Aorta (tissue), 5 donors: Measurements from ENCODE around the gene ZDHHC6. TPM values are rescaled to one million over a fixed set of nuclear protein-coding genes. Genes with fewer than 3 reads are reported as not detected.
A peak's percentile ranks its signal among the peaks of the same experiment; 100 is the strongest.

Experiments
- ATAC-seq: fragments of 200-7000 bp; cut with Tn5 transposase; one replicate; pipeline ENCODE4 v1.9.1; 2022; ENCODE audit warnings: moderate library complexity; ENCODE audit not compliant: low FRiP score
- DNase-seq, 2 donors: peaks; one replicate each; pipeline ENCODE4 v3.0.0-alpha.2; 2020
- H3K27ac ChIP-seq, 2 donors: one replicate each; pipeline ENCODE4 v1.5.1; 2013; ENCODE audit warnings: low read length in 2 of 2, mild to moderate bottlenecking in 2 of 2, moderate library complexity in 2 of 2, control low read depth in 1 of 2, inconsistent platforms in 1 of 2, low read depth in 1 of 2
- H3K27me3 ChIP-seq, 2 donors: one replicate each; pipeline ENCODE4 v1.6.1; 2013; ENCODE audit warnings: control low read depth in 1 of 2, low read length in 1 of 2, mild to moderate bottlenecking in 1 of 2, moderate library complexity in 1 of 2; ENCODE audit not compliant: insufficient read depth in 2 of 2, control insufficient read depth in 1 of 2
- H3K36me3 ChIP-seq, 2 donors: one replicate each; pipeline ENCODE4 v1.6.1; 2013; ENCODE audit warnings: control low read depth in 1 of 2, low read length in 1 of 2, mild to moderate bottlenecking in 1 of 2; ENCODE audit not compliant: insufficient read depth in 2 of 2, control insufficient read depth in 1 of 2
- H3K4me1 ChIP-seq, 2 donors: one replicate each; pipeline ENCODE4 v1.6.1; 2013; ENCODE audit warnings: low read length in 2 of 2, control low read depth in 1 of 2, mild to moderate bottlenecking in 1 of 2, moderate library complexity in 1 of 2; ENCODE audit not compliant: insufficient read depth in 2 of 2, control insufficient read depth in 1 of 2
- H3K4me3 ChIP-seq, 2 donors: one replicate each; pipeline ENCODE4 v1.5.1; 2013; ENCODE audit warnings: low read length in 2 of 2, control low read depth in 1 of 2, mild to moderate bottlenecking in 1 of 2
- H3K9me3 ChIP-seq: one replicate; pipeline ENCODE4 v1.6.1; 2013; ENCODE audit warnings: mild to moderate bottlenecking, low read length; ENCODE audit not compliant: control insufficient read depth
- WGBS, 2 donors: extraction: QIAGEN DNeasy Blood & Tissue Kit; methylation state at CpG; one replicate each; pipeline ENCODE4 v1.1.7; 2013; 5-methylcytosine and 5-hydroxymethylcytosine counted together
- intact Hi-C, 2 donors: fragments of 100-400 bp; cut with DNase I; formaldehyde crosslinking; loops; one replicate each; pipeline versions ENCODE4 v1.14.2 to v1.15.0; 2022
- long read RNA-seq, 2 donors: library from polyadenylated mRNA; unstranded; transcript quantifications; one replicate each; pipeline ENCODE4 v2.0.0, GENCODE V29; 2020 to 2021
- polyA plus RNA-seq, 2 donors: library from polyadenylated mRNA; stranded (reverse); fragments of 200-250 nt; gene quantifications; one replicate each; pipeline ENCODE4 v1.2.3, GENCODE V29; 2013
- total RNA-seq, 2 donors: library from RNA; stranded (reverse); fragmentation: NEBNext Ultra II Directional; extraction: Animal tissue kit (Norgen Biotek cat#: 25700); gene quantifications; one replicate each; pipeline ENCODE4 v1.2.1, GENCODE V29; 2021
- donor health status: healthy with polysubstance abuse.
- donor health status: Bipolar disorder and iron deficiency.
- donor health status: DM: no; HTN: no; CAD: no.
- donor health status: DM: no; HTN: no; CAD: no.
- donor health status: DM: yes; HTN: yes; CAD: no.

Gene ZDHHC6
- total RNA-seq (10 to 100 TPM; 27.7 to 28.7 TPM), polyA plus RNA-seq (10 to 100 TPM; 24.8 to 41.7 TPM)
- long read RNA-seq, donor 1, transcript ZDHHC6-202 (11 exons, 2,170 nt): major isoform, 29 of 48 reads
- long read RNA-seq, donor 1, partial matches to known transcripts: 2 of 48 reads
- long read RNA-seq, donor 1, other reads (novel, unspliced or antisense): 15 of 48 reads
- long read RNA-seq, donor 2, partial matches to known transcripts: 2 of 13 reads
- long read RNA-seq, donor 2, other reads (novel, unspliced or antisense): 8 of 13 reads

GRCh38 chr10:112446855-112447619 lies at the start of gene ZDHHC6, which contains the start of gene VTI1A:
Gene ZDHHC6 (minus strand): TSS chr10:112446914. CDS start chr10:112445436, 1,478 bp downstream.
Gene VTI1A (plus strand): TSS chr10:112447215. CDS start chr10:112447374, 159 bp downstream.
- intact Hi-C loops: loop anchor here in 1 of 2 donors (2.0 to 10.0 kb wide), 2 partner anchors 238 to 282 kb away; no protein-coding TSS in a partner anchor
- Histone ChIP-seq H3K27me3 (no peaks in the 10 kb centered on the region), H3K36me3 (peaks cover 2 to 3% of the 10 kb centered on the region in 2 donors), H3K27ac (peak within 1 kb of the TSS; percentile 78 to 82), H3K4me1 (peaks cover 0 to 2% of the 10 kb centered on the region in 2 donors), H3K4me3 (peak within 1 kb of the TSS; percentile 88 to 99), H3K9me3 (no peaks in the 10 kb centered on the region)
- WGBS, 2 donors: 0% methylated on average over 59 of the region's 59 CpGs
- ATAC-seq (peak; percentile 97), DNase-seq (peak; percentile 88 to 93)

- Histone ChIP-seq H3K4me3 (no peak overlapping the region), H3K27ac (no peak overlapping the region), H3K27me3 (no peaks in the 10 kb centered on the region), H3K36me3 (no peaks in the 10 kb centered on the region), H3K4me1 (peaks cover 0 to 8% of the 10 kb centered on the region in 2 donors), H3K9me3 (no peaks in the 10 kb centered on the region)
- 98 to 99% methylated on average over 6 of the region's 6 CpGs for WGBS, 2 donors
- intact Hi-C loops: no loop called here
- DNase-seq (no peak), ATAC-seq (no peak)
Observed at GRCh38 chr10:112492736-112493135, 46.0 kb upstream of the ZDHHC6 start.

GRCh38 chr10:112491144-112491543 lies 44.4 kb upstream of the ZDHHC6 start:
- no peak for ATAC-seq
- Histone ChIP-seq H3K27me3 (no peaks in the 10 kb centered on the region), H3K9me3 (no peaks in the 10 kb centered on the region), H3K4me3 (no peak overlapping the region), H3K36me3 (no peaks in the 10 kb centered on the region), H3K27ac (no peak overlapping the region), H3K4me1 (peaks cover 0 to 8% of the 10 kb centered on the region in 2 donors)
- DNase-seq: no peak
- intact Hi-C loops: no loop called here

GRCh38 chr10:112490545-112490944 lies 43.8 kb upstream of the ZDHHC6 start:
- intact Hi-C loops: no loop called here
- ATAC-seq (no peak), DNase-seq (no peak)
- 47% methylated on average over 2 of the region's 2 CpGs for WGBS, 2 donors
- Histone ChIP-seq H3K36me3 (no peaks in the 10 kb centered on the region), H3K4me3 (no peak overlapping the region), H3K4me1 (peaks cover 0 to 8% of the 10 kb centered on the region in 2 donors), H3K27me3 (no peaks in the 10 kb centered on the region), H3K27ac (no peak overlapping the region), H3K9me3 (no peaks in the 10 kb centered on the region)

GRCh38 chr10:112487964-112488363 lies 41.2 kb upstream of the ZDHHC6 start:
- intact Hi-C loops: no loop called here
- no peak overlapping the region for H3K27ac ChIP-seq
- H3K4me3 ChIP-seq: no peak overlapping the region
- no peak for ATAC-seq
- H3K36me3 ChIP-seq: no peaks in the 10 kb centered on the region
- H3K27me3 ChIP-seq: no peaks in the 10 kb centered on the region
- peaks cover 0 to 8% of the 10 kb centered on the region in 2 donors for H3K4me1 ChIP-seq
- H3K9me3 ChIP-seq: no peaks in the 10 kb centered on the region
- no peak for DNase-seq

GRCh38 chr10:112484399-112484798 lies 37.7 kb upstream of the ZDHHC6 start:
- Histone ChIP-seq H3K27ac (no peak overlapping the region), H3K4me1 (no peaks in the 10 kb centered on the region), H3K27me3 (no peaks in the 10 kb centered on the region), H3K9me3 (no peaks in the 10 kb centered on the region), H3K36me3 (no peaks in the 10 kb centered on the region), H3K4me3 (no peak overlapping the region)
- no peak for DNase-seq
- WGBS, 2 donors: 90 to 93% methylated on average over 2 of the region's 2 CpGs
- intact Hi-C loops: no loop called here
- no peak for ATAC-seq

- Histone ChIP-seq H3K4me1 (no peaks in the 10 kb centered on the region), H3K4me3 (no peak overlapping the region), H3K27me3 (no peaks in the 10 kb centered on the region), H3K27ac (no peak overlapping the region), H3K9me3 (no peaks in the 10 kb centered on the region), H3K36me3 (no peaks in the 10 kb centered on the region)
- WGBS, 2 donors: 83 to 88% methylated on average over 3 of the region's 3 CpGs
- DNase-seq (no peak), ATAC-seq (no peak)
- intact Hi-C loops: no loop called here
Observed at GRCh38 chr10:112481602-112482001, 34.9 kb upstream of the ZDHHC6 start.

GRCh38 chr10:112475575-112476218 lies 29.0 kb upstream of the ZDHHC6 start:
- Histone ChIP-seq H3K9me3 (no peaks in the 10 kb centered on the region), H3K36me3 (no peaks in the 10 kb centered on the region), H3K4me3 (no peak overlapping the region), H3K4me1 (peaks cover 0 to 3% of the 10 kb centered on the region in 2 donors), H3K27me3 (no peaks in the 10 kb centered on the region), H3K27ac (no peak overlapping the region)
- no peak for ATAC-seq
- 75 to 76% methylated on average over 3 of the region's 3 CpGs for WGBS, 2 donors
- intact Hi-C loops: no loop called here
- no peak for DNase-seq
